Activated CD8-positive, alpha-beta T cell treated with anti-CD3 and anti-CD28 coated beads for 36 hours (primary cell): ENCODE results near the gene ROBO3. TPM values are rescaled to one million over a fixed set of nuclear protein-coding genes. Genes with fewer than 3 reads are reported as not detected.
A peak's percentile ranks its signal among the peaks of the same experiment; 100 is the strongest.

ENCODE experiments used
- ATAC-seq: fragments of 200-7000 bp; cut with Tn5 transposase; one replicate; pipeline ENCODE4 v1.10.0; 2021; ENCODE audit warnings: mild to moderate bottlenecking, moderate library complexity
- CTCF ChIA-PET: fragments of 350-600 bp; sonication (Branson Sonifier 250); formaldehyde crosslinking; loops from one replicate; lab custom pipeline; 2021; ENCODE audit warnings: antibody characterized with exemption; lab: Charles Lee
- POLR2A ChIA-PET: fragments of 350-600 bp; sonication (Branson Sonifier 250); formaldehyde crosslinking; loops from one replicate; lab custom pipeline; 2021; ENCODE audit warnings: antibody characterized with exemption; lab: Charles Lee
- DNase-seq: peaks from one replicate; pipeline ENCODE4 v3.0.0-alpha.2; 2020
- H3K27ac Mint-ChIP-seq: one replicate; pipeline ENCODE4 v1.8.0; 2021; ENCODE audit warnings: mild to moderate bottlenecking, mixed read lengths
- H3K27me3 Mint-ChIP-seq: one replicate; pipeline ENCODE4 v1.8.0; 2021; ENCODE audit warnings: mixed read lengths
- H3K36me3 Mint-ChIP-seq: one replicate; pipeline ENCODE4 v1.8.0; 2021; ENCODE audit warnings: low read depth, mixed read lengths
- H3K4me1 Mint-ChIP-seq: one replicate; pipeline ENCODE4 v1.8.0; 2021; ENCODE audit warnings: low read depth, mixed read lengths
- H3K4me3 Mint-ChIP-seq: one replicate; pipeline ENCODE4 v1.8.0; 2021; ENCODE audit warnings: mild to moderate bottlenecking, moderate library complexity, mixed read lengths
- H3K9me3 Mint-ChIP-seq: one replicate; pipeline ENCODE4 v1.8.0; 2021; ENCODE audit warnings: mixed read lengths
- intact Hi-C: fragments of 100-400 bp; cut with micrococcal nuclease; formaldehyde crosslinking; loops from one replicate; pipeline ENCODE4 v1.10.0; 2022
- total RNA-seq, 2 experiments: library from RNA; stranded (reverse); gene quantifications; one replicate each; pipeline ENCODE4 v1.2.3, GENCODE V29; 2021
- TF ChIP-seq, protein P1 (sequence below): fragments of 200-600 bp; IDR thresholded peaks from one replicate; pipeline ENCODE4 v1.8.0; 2022; ENCODE audit warnings: antibody characterized with exemption, mild to moderate bottlenecking

Gene ROBO3
- total RNA-seq, 2 experiments from 2014 or later = 17.6 to 18.4 TPM

DNA sequence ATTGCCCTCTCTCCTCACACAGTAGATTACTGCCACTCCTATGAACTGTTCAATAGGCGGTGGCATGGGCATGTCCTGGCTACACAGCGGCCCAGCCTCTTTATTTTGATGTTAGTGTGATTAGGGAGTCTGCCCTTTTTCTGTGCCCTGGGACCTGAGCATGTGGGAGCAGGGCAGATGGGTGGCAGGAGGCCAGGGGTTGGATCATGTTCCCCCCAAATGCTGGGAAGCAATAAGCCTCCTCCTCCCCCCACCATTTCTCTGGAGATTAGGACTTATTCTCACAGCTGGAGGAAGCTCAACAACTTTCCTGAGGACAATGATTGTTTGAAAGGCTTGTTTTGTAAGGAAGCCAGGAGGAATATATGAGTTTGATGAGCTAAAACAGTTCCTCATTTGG is 54.7 kb downstream of the ROBO3 start:
- H3K4me1 Mint-ChIP-seq = peaks cover 13% of the 10 kb centered on the region
- no peaks in the 10 kb centered on the region for H3K9me3 Mint-ChIP-seq
- ChIA-PET POLR2A (interaction anchor here (0.7 to 1.5 kb wide), 3 partner anchors 17 to 40 kb away, joined by 3 to 5 read pairs (median 4); partner anchors contain the start of gene CCDC15), CTCF (interaction anchor here (1.4 to 1.7 kb wide), 2 partner anchors 21 to 44 kb away, joined by 5 to 8 read pairs; no protein-coding TSS in a partner anchor)
- TF ChIP-seq, protein P1, sequence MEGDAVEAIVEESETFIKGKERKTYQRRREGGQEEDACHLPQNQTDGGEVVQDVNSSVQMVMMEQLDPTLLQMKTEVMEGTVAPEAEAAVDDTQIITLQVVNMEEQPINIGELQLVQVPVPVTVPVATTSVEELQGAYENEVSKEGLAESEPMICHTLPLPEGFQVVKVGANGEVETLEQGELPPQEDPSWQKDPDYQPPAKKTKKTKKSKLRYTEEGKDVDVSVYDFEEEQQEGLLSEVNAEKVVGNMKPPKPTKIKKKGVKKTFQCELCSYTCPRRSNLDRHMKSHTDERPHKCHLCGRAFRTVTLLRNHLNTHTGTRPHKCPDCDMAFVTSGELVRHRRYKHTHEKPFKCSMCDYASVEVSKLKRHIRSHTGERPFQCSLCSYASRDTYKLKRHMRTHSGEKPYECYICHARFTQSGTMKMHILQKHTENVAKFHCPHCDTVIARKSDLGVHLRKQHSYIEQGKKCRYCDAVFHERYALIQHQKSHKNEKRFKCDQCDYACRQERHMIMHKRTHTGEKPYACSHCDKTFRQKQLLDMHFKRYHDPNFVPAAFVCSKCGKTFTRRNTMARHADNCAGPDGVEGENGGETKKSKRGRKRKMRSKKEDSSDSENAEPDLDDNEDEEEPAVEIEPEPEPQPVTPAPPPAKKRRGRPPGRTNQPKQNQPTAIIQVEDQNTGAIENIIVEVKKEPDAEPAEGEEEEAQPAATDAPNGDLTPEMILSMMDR = no peak
- H3K36me3 Mint-ChIP-seq = no peaks in the 10 kb centered on the region
- H3K4me3 Mint-ChIP-seq = no peak overlapping the region
- ATAC-seq (no peak), DNase-seq (no peak)
- intact Hi-C loops = no loop called here
- no peaks in the 10 kb centered on the region for H3K27me3 Mint-ChIP-seq
- H3K27ac Mint-ChIP-seq = no peak overlapping the region

- DNase-seq (no peak), ATAC-seq (no peak)
- TF ChIP-seq, protein P1 = no peak
- no peaks in the 10 kb centered on the region for H3K9me3 Mint-ChIP-seq
- POLR2A ChIA-PET = interaction anchor here (0.7 to 1.5 kb wide), 4 partner anchors 17 to 40 kb away, joined by 3 to 5 read pairs (median 4); partner anchors contain the start of gene CCDC15
- H3K27ac Mint-ChIP-seq = no peak overlapping the region
- H3K4me1 Mint-ChIP-seq = peaks cover 13% of the 10 kb centered on the region
- no peaks in the 10 kb centered on the region for H3K36me3 Mint-ChIP-seq
- CTCF ChIA-PET = interaction anchor here (0.6 to 1.7 kb wide), 3 partner anchors 21 to 44 kb away, joined by 3 to 8 read pairs (median 5); no protein-coding TSS in a partner anchor
- intact Hi-C loops = no loop called here
- H3K4me3 Mint-ChIP-seq = peak overlapping the region; percentile 35
- no peaks in the 10 kb centered on the region for H3K27me3 Mint-ChIP-seq
Observed at GRCh38 chr11:124920356-124920755, 55.1 kb downstream of the ROBO3 start.

DNA sequence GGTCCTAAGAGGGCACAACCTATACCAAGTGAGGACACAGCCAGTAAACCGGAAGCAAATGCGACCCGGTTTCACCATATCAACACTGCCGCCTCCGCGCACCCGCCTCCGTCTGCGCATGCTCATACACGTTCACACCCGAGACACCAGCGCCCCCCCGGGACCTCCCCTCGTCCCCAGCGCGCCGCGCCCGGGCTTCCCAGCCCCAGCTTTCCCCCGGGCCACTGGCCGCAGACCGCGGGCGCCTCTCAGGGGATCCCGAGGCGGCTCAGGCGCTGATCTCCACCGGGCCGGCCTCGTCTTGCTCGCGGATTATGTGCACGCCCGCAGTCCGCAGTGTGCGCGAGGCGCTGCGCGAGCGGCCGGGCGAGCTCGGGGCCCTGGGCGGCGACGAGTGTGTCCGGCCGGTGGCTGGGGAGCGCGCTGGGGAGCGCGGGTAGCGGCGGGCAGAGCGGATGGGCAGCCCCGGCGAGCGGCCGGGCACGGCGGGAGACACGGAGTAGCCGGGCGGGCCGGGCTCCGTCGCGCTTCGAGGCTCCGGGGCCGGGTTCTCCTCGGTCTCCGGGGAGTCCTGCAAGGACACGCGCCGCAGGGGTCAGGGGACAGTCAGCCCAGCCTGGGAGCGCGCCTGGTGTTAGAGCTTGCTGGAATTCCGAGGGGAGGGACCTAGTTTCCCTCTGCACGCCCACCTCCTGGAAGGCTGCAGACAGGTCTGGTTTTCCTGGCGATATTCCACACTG is 55.8 kb downstream of the ROBO3 start:
- Mint-ChIP-seq H3K27ac (no peak overlapping the region), H3K27me3 (no peaks in the 10 kb centered on the region), H3K36me3 (no peaks in the 10 kb centered on the region), H3K9me3 (no peaks in the 10 kb centered on the region), H3K4me3 (peak overlapping the region; percentile 35), H3K4me1 (peaks cover 13% of the 10 kb centered on the region)
- ATAC-seq (peak; percentile 91), DNase-seq (peak; percentile 94)
- ChIA-PET POLR2A (interaction anchor here (0.6 to 2.1 kb wide), 7 partner anchors 12 to 41 kb away, joined by 3 to 9 read pairs (median 4); partner anchors contain the start of gene CCDC15), CTCF (interaction anchor here (0.6 kb wide), 2 partner anchors 31 to 45 kb away, joined by 3 read pairs; no protein-coding TSS in a partner anchor)
- intact Hi-C loops = no loop called here
- TF ChIP-seq, protein P1 = no peak

DNA sequence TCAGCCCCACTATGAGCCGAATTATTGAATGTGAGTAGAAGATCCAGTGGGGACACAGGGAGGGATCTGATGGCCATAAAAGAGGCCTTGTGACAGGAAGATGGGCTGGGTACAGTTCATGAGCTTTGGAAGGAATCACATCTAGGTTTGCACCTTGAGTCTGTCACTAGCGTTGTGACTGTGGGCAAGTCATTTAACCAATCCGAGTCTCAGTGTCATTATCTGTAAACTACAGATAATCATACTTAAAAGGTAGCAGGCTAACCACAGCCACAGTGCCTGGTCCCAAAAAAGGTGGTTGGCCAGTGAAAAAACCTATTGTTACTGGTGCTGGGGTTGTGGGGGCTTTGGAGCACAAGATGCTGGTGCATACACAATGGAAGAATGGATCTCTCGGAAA is 57.6 kb downstream of the ROBO3 start:
- POLR2A ChIA-PET = interaction anchor here (1.1 to 2.1 kb wide), 2 partner anchors 14 to 31 kb away, joined by 3 to 9 read pairs; partner anchors contain the start of gene CCDC15
- TF ChIP-seq, protein P1 = no peak
- Mint-ChIP-seq H3K27ac (no peak overlapping the region), H3K36me3 (no peaks in the 10 kb centered on the region), H3K27me3 (no peaks in the 10 kb centered on the region), H3K4me3 (no peak overlapping the region), H3K9me3 (no peaks in the 10 kb centered on the region), H3K4me1 (peaks cover 13% of the 10 kb centered on the region)
- no peak for DNase-seq
- CTCF ChIA-PET = interaction anchor here (3.4 kb wide), 1 partner anchor 47 kb away, joined by 13 read pairs; no protein-coding TSS in a partner anchor
- intact Hi-C loops = no loop called here
- ATAC-seq = peak; percentile 27
